HEK293 (cell line): Measurements from ENCODE around the gene RSU1.

Experiments used
- ATF2 ChIP-seq: fragments of 450-650 bp; formaldehyde crosslinking; IDR thresholded peaks from 2 replicates; pipeline ENCODE4 v1.5.1; 2016; ENCODE audit warnings: missing biosample characterization, missing genetic modification characterization, low read depth
- BCL11A ChIP-seq: fragments of 450-650 bp; formaldehyde crosslinking; IDR thresholded peaks from 2 replicates; pipeline ENCODE4 v1.5.1; 2016; ENCODE audit warnings: low read depth, missing biosample characterization, missing genetic modification characterization
- CTCF ChIP-seq: fragments of 450-650 bp; formaldehyde crosslinking; IDR thresholded peaks from 2 replicates; pipeline ENCODE4 v1.5.1; 2016; ENCODE audit warnings: missing biosample characterization, missing genetic modification characterization
- HOXD13 ChIP-seq: sonication (generic); formaldehyde crosslinking; IDR thresholded peaks from 2 replicates; pipeline ENCODE4 v1.8.0; 2022; ENCODE audit warnings: missing genetic modification reagents, borderline replicate concordance
- ZBTB17 ChIP-seq: fragments of 450-650 bp; formaldehyde crosslinking; IDR thresholded peaks from 2 replicates; pipeline ENCODE4 v1.5.1; 2016; ENCODE audit warnings: missing biosample characterization, missing genetic modification characterization
- ZBTB7A ChIP-seq: fragments of 450-650 bp; formaldehyde crosslinking; IDR thresholded peaks from 2 replicates; pipeline ENCODE4 v1.5.1; 2016; ENCODE audit warnings: low read depth, missing biosample characterization, missing genetic modification characterization
- ZFP3 ChIP-seq: fragments of 450-650 bp; formaldehyde crosslinking; IDR thresholded peaks from 2 replicates; pipeline ENCODE4 v1.5.1; 2016; ENCODE audit warnings: low read depth, missing biosample characterization, missing genetic modification characterization
- TF ChIP-seq, protein P1 (sequence below): fragments of 450-650 bp; formaldehyde crosslinking; IDR thresholded peaks from 2 replicates; pipeline ENCODE4 v1.5.1; 2016; ENCODE audit warnings: missing biosample characterization, missing genetic modification characterization, borderline replicate concordance

DNA sequence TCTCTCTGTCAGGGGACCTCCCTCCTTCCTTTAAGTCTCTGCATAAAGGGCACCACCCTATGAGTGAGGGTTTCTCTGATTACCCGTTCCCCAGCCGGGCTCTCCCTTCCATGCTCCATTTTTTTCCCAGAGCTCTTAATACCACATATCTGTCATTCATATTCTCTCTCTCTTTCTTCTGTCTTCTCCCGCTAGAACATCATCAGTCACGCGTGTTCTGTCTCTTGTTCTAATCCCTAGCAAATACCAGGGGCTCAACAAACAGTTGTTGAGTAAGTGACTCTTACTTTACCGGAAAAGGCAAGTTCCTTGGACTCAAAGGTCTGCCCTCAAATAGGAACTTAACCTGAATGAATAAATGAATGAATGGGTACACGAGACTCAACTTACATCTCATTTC lies 68.5 kb downstream of the RSU1 start:
- no peak for TF ChIP-seq CTCF (tag by site-specific recombination)
- no peak for TF ChIP-seq ZBTB7A (tag by site-specific recombination)
- no peak for TF ChIP-seq ATF2 (tag by site-specific recombination)
- TF ChIP-seq BCL11A, result no peak
- TF ChIP-seq ZBTB17 (tag by site-specific recombination), result no peak
- no peak for TF ChIP-seq HOXD13
- TF ChIP-seq, protein P1, sequence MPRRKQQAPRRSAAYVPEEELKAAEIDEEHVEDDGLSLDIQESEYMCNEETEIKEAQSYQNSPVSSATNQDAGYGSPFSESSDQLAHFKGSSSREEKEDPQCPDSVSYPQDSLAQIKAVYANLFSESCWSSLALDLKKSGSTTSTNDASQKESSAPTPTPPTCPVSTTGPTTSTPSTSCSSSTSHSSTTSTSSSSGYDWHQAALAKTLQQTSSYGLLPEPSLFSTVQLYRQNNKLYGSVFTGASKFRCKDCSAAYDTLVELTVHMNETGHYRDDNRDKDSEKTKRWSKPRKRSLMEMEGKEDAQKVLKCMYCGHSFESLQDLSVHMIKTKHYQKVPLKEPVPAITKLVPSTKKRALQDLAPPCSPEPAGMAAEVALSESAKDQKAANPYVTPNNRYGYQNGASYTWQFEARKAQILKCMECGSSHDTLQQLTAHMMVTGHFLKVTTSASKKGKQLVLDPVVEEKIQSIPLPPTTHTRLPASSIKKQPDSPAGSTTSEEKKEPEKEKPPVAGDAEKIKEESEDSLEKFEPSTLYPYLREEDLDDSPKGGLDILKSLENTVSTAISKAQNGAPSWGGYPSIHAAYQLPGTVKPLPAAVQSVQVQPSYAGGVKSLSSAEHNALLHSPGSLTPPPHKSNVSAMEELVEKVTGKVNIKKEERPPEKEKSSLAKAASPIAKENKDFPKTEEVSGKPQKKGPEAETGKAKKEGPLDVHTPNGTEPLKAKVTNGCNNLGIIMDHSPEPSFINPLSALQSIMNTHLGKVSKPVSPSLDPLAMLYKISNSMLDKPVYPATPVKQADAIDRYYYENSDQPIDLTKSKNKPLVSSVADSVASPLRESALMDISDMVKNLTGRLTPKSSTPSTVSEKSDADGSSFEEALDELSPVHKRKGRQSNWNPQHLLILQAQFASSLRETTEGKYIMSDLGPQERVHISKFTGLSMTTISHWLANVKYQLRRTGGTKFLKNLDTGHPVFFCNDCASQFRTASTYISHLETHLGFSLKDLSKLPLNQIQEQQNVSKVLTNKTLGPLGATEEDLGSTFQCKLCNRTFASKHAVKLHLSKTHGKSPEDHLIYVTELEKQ (tag by site-specific recombination), result no peak
- TF ChIP-seq ZFP3, result no peak
